IgD-negative memory B cell (primary cell): Measurements from ENCODE around the gene OLFML2B. TPM values are rescaled to one million over a fixed set of nuclear protein-coding genes. Genes with fewer than 3 reads are reported as not detected.

Experiments
- H3K27ac Mint-ChIP-seq, 3 donors: one replicate each; pipeline ENCODE4 v1.8.0; 2020 to 2022; ENCODE audit warnings: mild to moderate bottlenecking in 3 of 3, mixed read lengths in 3 of 3, moderate library complexity in 1 of 3
- H3K27me3 Mint-ChIP-seq: one replicate; pipeline ENCODE4 v1.8.0; 2021; ENCODE audit warnings: mixed read lengths
- H3K36me3 Mint-ChIP-seq: one replicate; pipeline ENCODE4 v1.8.0; 2020; ENCODE audit warnings: mild to moderate bottlenecking, mixed read lengths
- H3K4me1 Mint-ChIP-seq, 3 donors: one replicate each; pipeline ENCODE4 v1.8.0; 2020 to 2022; ENCODE audit warnings: mixed read lengths in 3 of 3, mild to moderate bottlenecking in 1 of 3
- H3K4me3 Mint-ChIP-seq, 4 donors: one replicate each; pipeline ENCODE4 v1.8.0; 2020 to 2022; ENCODE audit warnings: mild to moderate bottlenecking in 4 of 4, mixed read lengths in 4 of 4, moderate library complexity in 3 of 4
- H3K9me3 Mint-ChIP-seq, 3 donors: one replicate each; pipeline ENCODE4 v1.8.0; 2020 to 2021; ENCODE audit warnings: mixed read lengths in 3 of 3, mild to moderate bottlenecking in 1 of 3
- polyA plus RNA-seq: library from polyadenylated mRNA; unstranded; fragments of 300-500 nt; fragmentation: Illumina TruSeq; gene quantifications from one replicate; pipeline ENCODE4 v1.2.3, GENCODE V29; 2021

The OLFML2B gene
- polyA plus RNA-seq, 1 donor from 2014 or later, result not detected

DNA sequence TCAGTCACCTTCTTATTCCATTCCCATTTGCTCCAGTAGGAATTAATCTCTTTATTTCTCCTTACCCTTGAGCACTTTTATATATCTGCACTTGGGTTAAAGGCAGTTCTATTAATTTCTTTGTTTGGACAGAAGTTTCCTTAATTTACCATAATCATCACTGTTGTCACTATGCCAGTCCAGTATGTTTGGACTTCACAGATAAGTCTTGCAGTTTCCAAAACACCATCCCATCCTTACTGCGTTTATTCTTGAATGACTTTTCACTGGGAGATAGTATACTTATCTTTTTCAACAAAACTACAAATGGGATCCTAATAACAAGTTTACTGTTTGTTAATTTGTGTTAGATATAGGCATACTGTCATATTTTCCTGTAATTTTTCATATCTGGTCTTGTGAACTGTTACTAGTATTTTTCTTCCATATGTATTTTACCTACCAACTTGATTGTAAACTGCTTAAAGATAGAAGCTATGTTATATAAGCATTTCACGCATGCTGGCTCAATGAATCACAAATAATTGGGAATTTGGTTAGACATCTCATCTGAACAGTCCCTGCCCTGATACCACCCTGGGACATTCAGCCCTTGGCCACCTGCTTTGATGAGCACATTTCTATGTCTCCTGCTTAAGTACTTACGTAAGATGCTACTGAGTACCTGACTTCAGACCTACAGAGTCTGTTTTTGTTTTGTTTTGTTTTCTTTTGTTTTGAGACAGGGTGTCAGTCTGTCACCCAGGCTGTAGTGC lies 78.2 kb downstream of the OLFML2B start:
- Mint-ChIP-seq H3K36me3 (peaks cover 21% of the 10 kb centered on the region), H3K9me3 (no peaks in the 10 kb centered on the region)

DNA sequence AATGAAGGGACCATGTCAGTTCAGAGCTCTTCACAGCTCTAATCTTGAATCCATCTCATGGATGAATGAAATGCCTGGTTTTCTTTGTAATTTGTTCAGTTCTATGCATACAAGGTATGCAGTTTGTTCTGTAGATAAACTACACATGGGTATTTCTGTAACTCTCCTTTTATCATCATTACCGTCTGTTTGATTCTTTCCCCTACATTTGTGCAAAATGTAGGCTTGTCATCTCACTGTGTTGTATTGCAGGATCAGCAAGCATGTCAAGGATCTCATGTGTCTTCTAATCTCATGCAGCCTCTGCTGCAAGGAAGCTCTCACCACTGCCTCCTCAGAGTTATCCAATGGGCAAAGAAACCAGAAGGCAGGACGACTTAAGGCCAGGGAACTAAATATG lies 79.3 kb downstream of the OLFML2B start:
- H3K27me3 Mint-ChIP-seq, result no peaks in the 10 kb centered on the region
- H3K27ac Mint-ChIP-seq, result no peak overlapping the region
- peaks cover 0 to 2% (median 0%) of the 10 kb centered on the region in 3 donors for H3K4me1 Mint-ChIP-seq
- H3K36me3 Mint-ChIP-seq, result peaks cover 19% of the 10 kb centered on the region
- no peak overlapping the region for H3K4me3 Mint-ChIP-seq
- no peaks in the 10 kb centered on the region for H3K9me3 Mint-ChIP-seq

More for the DNA sequence above, 78.2 kb downstream of the OLFML2B start:
- H3K27ac Mint-ChIP-seq, result no peak overlapping the region
- H3K4me3 Mint-ChIP-seq, result no peak overlapping the region
- H3K27me3 Mint-ChIP-seq, result no peaks in the 10 kb centered on the region
- H3K4me1 Mint-ChIP-seq, result peaks cover 0 to 2% (median 0%) of the 10 kb centered on the region in 3 donors

DNA sequence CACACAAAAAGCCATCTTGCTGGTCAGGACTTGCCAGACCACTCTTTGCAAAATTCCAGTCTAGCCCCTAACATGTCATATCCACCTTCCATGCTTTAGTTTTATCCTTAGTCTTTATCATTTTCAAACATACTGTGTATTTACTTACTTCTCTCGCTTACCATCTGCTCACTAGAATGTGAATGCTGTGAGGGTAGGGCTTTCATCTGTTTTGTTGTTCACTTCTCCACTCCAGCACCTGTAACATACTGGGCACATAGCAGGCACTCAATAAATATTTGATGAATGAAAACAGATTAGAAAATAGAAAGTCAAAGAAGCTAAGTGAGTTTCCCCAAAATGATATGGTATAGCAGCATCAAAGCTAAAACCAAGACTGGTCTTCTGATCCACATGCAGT lies 79.9 kb downstream of the OLFML2B start:
- Mint-ChIP-seq H3K9me3 (no peaks in the 10 kb centered on the region), H3K4me1 (peaks cover 0 to 2% (median 0%) of the 10 kb centered on the region in 3 donors), H3K36me3 (peaks cover 19% of the 10 kb centered on the region), H3K4me3 (peak overlapping the region in 1 of 4 donors; percentile 7), H3K27ac (peak overlapping the region in 1 of 3 donors; percentile 2), H3K27me3 (no peaks in the 10 kb centered on the region)

DNA sequence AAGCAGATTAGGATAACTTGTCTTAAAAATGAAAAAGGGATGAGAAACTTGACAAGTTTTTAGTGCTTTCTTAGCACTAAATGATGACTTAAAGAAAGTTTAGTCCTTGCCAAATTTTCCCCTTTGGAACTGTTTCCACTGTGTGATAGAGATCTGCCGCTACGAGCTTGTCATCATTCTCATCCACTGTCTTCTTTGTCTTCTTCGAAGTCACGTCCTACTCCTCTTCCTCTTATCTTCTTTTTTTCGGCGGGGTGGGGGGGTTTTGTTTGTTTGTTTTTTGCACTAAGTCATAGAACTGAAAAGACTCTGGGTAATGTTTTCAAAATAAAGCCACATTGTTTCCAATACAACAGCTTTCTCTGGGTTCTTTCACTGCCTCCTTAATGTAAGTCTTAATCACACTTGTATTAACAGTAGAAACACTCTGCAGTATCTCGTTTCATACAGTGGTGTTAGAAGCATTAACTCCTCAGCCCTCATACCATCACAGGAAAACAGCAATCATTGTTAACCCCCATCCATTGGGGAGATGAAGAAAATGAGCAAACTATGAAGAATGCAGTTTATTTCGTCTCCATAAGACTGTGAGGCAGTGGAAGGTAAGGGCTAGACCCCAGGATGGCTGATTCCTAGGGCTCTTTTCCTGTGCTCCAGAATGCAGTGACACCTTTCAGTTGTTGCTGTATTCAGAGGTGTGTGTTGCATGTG lies 81.8 kb downstream of the OLFML2B start:
- Mint-ChIP-seq H3K9me3 (no peaks in the 10 kb centered on the region), H3K4me3 (no peak overlapping the region), H3K27ac (no peak overlapping the region), H3K4me1 (peaks cover 0 to 2% (median 0%) of the 10 kb centered on the region in 3 donors), H3K36me3 (peaks cover 22% of the 10 kb centered on the region), H3K27me3 (no peaks in the 10 kb centered on the region)

DNA sequence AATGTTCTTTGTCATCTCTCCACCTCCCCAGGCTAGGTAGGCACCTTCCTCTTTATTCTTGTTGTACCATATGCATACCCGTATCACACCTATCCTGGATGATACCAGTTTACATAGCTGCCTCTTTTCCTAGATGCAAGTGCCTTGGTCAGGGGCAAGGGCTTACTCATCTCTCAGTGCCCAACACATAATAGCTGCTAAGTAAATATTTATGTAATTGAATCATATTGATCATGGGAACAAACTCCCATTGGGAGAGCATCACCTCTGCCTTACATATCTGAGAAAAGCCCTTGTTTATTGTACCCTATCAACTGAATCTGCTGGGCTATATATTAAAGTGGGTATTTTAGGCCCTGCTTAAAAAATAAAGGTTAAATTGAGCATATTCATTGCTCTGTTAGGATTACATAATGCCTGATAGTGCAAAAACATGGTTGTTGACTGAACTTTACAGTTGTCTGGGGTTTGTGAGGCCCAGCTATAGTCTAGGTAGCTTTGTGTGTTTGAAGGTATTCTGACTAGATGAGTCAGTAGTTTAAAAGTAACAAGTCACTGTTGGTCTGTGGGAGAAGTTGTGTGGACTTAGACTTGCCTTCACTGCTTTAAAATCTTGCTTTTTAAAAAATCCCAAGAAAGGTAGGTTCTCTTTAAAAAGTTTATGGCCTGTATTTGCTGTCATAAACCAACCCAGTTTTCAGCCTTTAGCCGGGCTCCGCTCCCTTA lies 82.6 kb downstream of the OLFML2B start:
- no peaks in the 10 kb centered on the region for H3K9me3 Mint-ChIP-seq
- H3K27ac Mint-ChIP-seq, result peak overlapping the region in 1 of 3 donors; percentile 32
- H3K4me1 Mint-ChIP-seq, result peaks cover 0 to 2% (median 0%) of the 10 kb centered on the region in 3 donors
- no peaks in the 10 kb centered on the region for H3K27me3 Mint-ChIP-seq
- H3K4me3 Mint-ChIP-seq, result no peak overlapping the region
- H3K36me3 Mint-ChIP-seq, result peaks cover 25% of the 10 kb centered on the region

DNA sequence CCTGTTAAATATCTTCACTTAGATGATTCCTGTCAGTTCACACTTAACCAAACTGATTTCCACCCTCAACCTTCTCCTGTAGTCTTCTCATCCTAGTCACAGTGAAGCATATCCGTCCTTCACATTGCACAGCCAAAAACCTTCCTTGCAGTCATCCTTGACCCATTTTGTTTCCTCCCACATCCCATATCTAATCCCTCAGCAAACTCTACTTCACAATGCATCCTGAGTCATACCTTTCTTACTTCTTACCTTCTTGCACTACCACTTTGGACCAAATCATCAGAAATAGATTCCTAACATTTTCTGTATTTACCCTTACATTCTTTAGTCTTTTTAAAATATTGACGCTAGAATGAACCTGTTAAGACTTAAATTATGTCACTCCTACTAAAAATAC lies 86.9 kb downstream of the OLFML2B start:
- Mint-ChIP-seq H3K4me1 (peaks cover 4 to 14% (median 8%) of the 10 kb centered on the region in 3 donors), H3K9me3 (no peaks in the 10 kb centered on the region), H3K4me3 (no peak overlapping the region), H3K36me3 (peaks cover 21% of the 10 kb centered on the region), H3K27me3 (no peaks in the 10 kb centered on the region), H3K27ac (no peak overlapping the region)

DNA sequence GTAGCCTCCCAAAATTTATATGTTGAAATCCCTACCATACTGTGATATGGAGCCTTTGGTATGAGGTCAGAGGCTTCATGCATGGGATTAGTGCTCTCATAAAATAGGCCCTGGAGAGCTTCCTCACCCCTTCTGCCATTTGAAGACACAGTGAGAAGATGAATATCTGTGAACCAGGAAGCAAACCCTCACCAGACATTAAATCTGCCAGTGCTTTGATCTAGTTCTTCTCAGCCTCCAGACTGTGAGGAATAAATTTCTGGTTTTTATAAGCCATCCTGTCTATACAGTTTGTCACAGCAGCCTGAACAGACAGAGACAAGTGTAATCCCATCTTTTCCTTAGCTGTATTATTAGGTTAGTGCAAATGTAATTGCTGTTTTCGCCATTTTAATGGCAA lies 88.4 kb downstream of the OLFML2B start:
- H3K4me3 Mint-ChIP-seq, result no peak overlapping the region
- H3K36me3 Mint-ChIP-seq, result peaks cover 18% of the 10 kb centered on the region
- peaks cover 8 to 14% (median 8%) of the 10 kb centered on the region in 3 donors for H3K4me1 Mint-ChIP-seq

DNA sequence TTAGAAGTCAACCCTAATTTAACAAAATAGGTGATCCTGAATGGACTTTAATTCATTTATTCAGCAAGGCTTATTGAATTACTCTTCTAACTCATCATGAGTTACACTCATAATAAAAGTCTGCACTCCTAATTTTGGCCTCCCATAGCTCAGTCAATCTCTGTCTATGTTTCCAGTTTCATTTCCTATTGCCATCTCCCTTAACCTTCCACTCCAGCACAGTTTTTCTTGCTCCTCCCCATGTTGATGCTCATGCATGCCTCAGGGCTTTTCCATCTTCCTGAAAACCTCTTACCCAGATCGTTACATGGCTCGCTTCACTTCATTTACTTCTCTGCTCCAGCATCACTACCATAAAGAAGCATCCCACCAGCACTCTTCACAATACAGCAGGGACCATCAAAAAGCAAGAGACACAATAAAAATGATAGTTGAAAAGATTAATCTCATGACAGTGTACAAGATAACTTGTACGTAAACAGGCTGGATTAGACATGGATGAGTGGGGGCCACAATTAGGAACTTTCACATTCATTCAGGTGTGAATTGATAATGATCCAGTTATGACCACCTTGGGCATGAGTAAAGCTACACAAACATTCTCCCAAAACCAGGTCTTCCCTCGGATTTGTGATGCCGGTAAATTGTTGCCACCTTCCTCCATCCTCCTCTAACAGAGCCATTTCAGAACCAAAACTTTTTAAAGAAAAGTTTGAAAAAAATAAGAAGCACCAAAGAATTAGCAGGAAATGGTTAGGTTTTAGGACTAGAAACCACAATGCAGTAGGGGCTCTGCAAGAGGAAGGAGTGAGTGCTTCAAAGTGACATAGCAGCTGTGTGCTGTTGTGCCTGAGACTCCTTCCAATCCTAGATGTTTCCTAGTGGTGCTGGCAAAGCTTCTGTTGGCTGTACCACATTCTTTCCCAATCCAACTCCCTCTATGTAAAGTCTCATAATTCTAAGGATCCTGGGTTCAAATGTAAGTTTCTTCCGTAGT lies 89.8 kb downstream of the OLFML2B start:
- Mint-ChIP-seq H3K4me1 (peaks cover 8 to 14% (median 8%) of the 10 kb centered on the region in 3 donors), H3K9me3 (no peaks in the 10 kb centered on the region), H3K36me3 (peaks cover 18% of the 10 kb centered on the region), H3K27me3 (no peaks in the 10 kb centered on the region), H3K4me3 (no peak overlapping the region), H3K27ac (no peak overlapping the region)

More for the DNA sequence above, 88.4 kb downstream of the OLFML2B start:
- H3K9me3 Mint-ChIP-seq, result no peaks in the 10 kb centered on the region
- no peaks in the 10 kb centered on the region for H3K27me3 Mint-ChIP-seq
- no peak overlapping the region for H3K27ac Mint-ChIP-seq

Other genes with a start within 250 kb of the OLFML2B start
- not detected for gene NOS1AP, start 45.8 kb upstream of the OLFML2B start, polyA plus RNA-seq